GM12878 (cell line): Measurements from ENCODE around the gene UNC50. TPM values are rescaled to one million over a fixed set of nuclear protein-coding genes. Genes with fewer than 3 reads are reported as not detected.

Experiments
- LARP7 ChIP-seq: fragments of 450-650 bp; IDR thresholded peaks from 2 replicates; pipeline ENCODE4 v1.6.1; 2017; ENCODE audit warnings: mild to moderate bottlenecking
- POU2F2 ChIP-seq: IDR thresholded peaks from 3 replicates; pipeline ENCODE4 v1.6.1; 2011; ENCODE audit warnings: low read depth, mild to moderate bottlenecking, low read length, borderline replicate concordance
- SIN3A ChIP-seq: IDR thresholded peaks from 2 replicates; pipeline ENCODE4 v1.6.1; 2012; ENCODE audit warnings: low read depth, low read length, improper control_type of control experiment
- SPI1 ChIP-seq: IDR thresholded peaks from 2 replicates; pipeline ENCODE4 v1.6.1; 2011; ENCODE audit warnings: low read depth, mild to moderate bottlenecking, low read length, moderate library complexity, borderline replicate concordance; ENCODE audit not compliant: insufficient read depth
- SRF ChIP-seq, 2 experiments: IDR thresholded peaks; 2 replicates each; pipeline ENCODE4 v1.6.1; 2011; ENCODE audit warnings: low read depth in 2 of 2, low read length in 2 of 2, mild to moderate bottlenecking in 1 of 2, moderate library complexity in 1 of 2
- polyA plus RNA-seq, 11 experiments: library from polyadenylated mRNA; depleted of rRNA in 4 of 11; unstranded in 6 of 11; stranded (reverse) in 5 of 11; fragments of >200 nt; fragmentation: Nextera tagmentation in 4 of 11; fragmentation: Illumina TruSeq in 1 of 11; extraction: Ambion mirVana in 4 of 11; extraction: Trizol in 1 of 11; gene quantifications; 1 replicate in 1 of 11; 2 replicates in 10 of 11; pipeline versions ENCODE4 v1.2.1 to v1.2.3, GENCODE V29; 2011 to 2016; ENCODE audit warnings: inconsistent platforms in 2 of 11, missing spikeins in 2 of 11, low read depth in 1 of 11
- total RNA-seq, 4 experiments: library from RNA; depleted of rRNA in 3 of 4; stranded (reverse); fragments of >200 nt in 3 of 4; fragmentation: Illumina TruSeq in 1 of 4; extraction: Trizol in 1 of 4; gene quantifications; 2 replicates each; pipeline versions ENCODE4 v1.2.1 to v1.2.3, GENCODE V29; 2013 to 2021
- TF ChIP-seq, protein P1 (sequence below): fragments of 450-650 bp; IDR thresholded peaks from 2 replicates; pipeline ENCODE4 v1.6.1; 2017; ENCODE audit warnings: mild to moderate bottlenecking, moderate library complexity
- TF ChIP-seq, protein P2 (sequence below): IDR thresholded peaks from 2 replicates; pipeline ENCODE4 v1.6.1; 2012; ENCODE audit warnings: mild to moderate bottlenecking, low read depth, low read length
- TF ChIP-seq, protein P3 (sequence below): fragments of 450-650 bp; IDR thresholded peaks from 2 replicates; pipeline ENCODE4 v1.6.1; 2017; ENCODE audit warnings: mild to moderate bottlenecking, moderate library complexity

UNC50 gene
- total and polyA plus RNA-seq, 10 of the 15 experiments (the other 5 are each of a cell fraction or from before 2014, with no cell fraction given), result 25.5 to 76.3 (median 37.8) TPM

DNA sequence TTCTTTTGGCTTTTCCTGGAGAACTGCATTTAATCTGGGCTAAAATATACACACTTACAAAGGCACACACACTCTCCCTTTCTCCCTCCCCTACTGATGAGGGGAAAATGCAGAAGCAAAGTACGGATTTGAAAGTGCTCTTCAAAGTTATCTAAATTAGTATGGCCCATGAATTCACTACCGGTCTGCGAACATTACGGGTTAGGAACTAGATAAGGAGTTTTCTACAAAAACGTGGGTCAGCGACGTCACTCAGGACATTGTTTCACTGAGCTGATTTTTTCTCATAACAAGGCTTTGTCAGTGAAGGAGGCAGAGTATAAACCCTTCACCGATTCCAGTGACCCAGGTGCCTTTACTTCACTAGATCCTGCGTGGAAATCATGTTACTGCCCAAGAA, 47.4 kb upstream of the UNC50 start (continued):
- TF ChIP-seq, protein P1, sequence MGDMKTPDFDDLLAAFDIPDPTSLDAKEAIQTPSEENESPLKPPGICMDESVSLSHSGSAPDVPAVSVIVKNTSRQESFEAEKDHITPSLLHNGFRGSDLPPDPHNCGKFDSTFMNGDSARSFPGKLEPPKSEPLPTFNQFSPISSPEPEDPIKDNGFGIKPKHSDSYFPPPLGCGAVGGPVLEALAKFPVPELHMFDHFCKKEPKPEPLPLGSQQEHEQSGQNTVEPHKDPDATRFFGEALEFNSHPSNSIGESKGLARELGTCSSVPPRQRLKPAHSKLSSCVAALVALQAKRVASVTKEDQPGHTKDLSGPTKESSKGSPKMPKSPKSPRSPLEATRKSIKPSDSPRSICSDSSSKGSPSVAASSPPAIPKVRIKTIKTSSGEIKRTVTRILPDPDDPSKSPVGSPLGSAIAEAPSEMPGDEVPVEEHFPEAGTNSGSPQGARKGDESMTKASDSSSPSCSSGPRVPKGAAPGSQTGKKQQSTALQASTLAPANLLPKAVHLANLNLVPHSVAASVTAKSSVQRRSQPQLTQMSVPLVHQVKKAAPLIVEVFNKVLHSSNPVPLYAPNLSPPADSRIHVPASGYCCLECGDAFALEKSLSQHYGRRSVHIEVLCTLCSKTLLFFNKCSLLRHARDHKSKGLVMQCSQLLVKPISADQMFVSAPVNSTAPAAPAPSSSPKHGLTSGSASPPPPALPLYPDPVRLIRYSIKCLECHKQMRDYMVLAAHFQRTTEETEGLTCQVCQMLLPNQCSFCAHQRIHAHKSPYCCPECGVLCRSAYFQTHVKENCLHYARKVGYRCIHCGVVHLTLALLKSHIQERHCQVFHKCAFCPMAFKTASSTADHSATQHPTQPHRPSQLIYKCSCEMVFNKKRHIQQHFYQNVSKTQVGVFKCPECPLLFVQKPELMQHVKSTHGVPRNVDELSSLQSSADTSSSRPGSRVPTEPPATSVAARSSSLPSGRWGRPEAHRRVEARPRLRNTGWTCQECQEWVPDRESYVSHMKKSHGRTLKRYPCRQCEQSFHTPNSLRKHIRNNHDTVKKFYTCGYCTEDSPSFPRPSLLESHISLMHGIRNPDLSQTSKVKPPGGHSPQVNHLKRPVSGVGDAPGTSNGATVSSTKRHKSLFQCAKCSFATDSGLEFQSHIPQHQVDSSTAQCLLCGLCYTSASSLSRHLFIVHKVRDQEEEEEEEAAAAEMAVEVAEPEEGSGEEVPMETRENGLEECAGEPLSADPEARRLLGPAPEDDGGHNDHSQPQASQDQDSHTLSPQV, result no peak
- TF ChIP-seq SRF (IDR thresholded peaks at IDR 0.05; ENCODE audit: low read depth in 2 of 2, low read length in 2 of 2) (no peak), LARP7 (no peak), SPI1 (no peak), SIN3A (no peak), POU2F2 (no peak)
- TF ChIP-seq, protein P2, sequence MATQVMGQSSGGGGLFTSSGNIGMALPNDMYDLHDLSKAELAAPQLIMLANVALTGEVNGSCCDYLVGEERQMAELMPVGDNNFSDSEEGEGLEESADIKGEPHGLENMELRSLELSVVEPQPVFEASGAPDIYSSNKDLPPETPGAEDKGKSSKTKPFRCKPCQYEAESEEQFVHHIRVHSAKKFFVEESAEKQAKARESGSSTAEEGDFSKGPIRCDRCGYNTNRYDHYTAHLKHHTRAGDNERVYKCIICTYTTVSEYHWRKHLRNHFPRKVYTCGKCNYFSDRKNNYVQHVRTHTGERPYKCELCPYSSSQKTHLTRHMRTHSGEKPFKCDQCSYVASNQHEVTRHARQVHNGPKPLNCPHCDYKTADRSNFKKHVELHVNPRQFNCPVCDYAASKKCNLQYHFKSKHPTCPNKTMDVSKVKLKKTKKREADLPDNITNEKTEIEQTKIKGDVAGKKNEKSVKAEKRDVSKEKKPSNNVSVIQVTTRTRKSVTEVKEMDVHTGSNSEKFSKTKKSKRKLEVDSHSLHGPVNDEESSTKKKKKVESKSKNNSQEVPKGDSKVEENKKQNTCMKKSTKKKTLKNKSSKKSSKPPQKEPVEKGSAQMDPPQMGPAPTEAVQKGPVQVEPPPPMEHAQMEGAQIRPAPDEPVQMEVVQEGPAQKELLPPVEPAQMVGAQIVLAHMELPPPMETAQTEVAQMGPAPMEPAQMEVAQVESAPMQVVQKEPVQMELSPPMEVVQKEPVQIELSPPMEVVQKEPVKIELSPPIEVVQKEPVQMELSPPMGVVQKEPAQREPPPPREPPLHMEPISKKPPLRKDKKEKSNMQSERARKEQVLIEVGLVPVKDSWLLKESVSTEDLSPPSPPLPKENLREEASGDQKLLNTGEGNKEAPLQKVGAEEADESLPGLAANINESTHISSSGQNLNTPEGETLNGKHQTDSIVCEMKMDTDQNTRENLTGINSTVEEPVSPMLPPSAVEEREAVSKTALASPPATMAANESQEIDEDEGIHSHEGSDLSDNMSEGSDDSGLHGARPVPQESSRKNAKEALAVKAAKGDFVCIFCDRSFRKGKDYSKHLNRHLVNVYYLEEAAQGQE, result no peak
- TF ChIP-seq, protein P3, sequence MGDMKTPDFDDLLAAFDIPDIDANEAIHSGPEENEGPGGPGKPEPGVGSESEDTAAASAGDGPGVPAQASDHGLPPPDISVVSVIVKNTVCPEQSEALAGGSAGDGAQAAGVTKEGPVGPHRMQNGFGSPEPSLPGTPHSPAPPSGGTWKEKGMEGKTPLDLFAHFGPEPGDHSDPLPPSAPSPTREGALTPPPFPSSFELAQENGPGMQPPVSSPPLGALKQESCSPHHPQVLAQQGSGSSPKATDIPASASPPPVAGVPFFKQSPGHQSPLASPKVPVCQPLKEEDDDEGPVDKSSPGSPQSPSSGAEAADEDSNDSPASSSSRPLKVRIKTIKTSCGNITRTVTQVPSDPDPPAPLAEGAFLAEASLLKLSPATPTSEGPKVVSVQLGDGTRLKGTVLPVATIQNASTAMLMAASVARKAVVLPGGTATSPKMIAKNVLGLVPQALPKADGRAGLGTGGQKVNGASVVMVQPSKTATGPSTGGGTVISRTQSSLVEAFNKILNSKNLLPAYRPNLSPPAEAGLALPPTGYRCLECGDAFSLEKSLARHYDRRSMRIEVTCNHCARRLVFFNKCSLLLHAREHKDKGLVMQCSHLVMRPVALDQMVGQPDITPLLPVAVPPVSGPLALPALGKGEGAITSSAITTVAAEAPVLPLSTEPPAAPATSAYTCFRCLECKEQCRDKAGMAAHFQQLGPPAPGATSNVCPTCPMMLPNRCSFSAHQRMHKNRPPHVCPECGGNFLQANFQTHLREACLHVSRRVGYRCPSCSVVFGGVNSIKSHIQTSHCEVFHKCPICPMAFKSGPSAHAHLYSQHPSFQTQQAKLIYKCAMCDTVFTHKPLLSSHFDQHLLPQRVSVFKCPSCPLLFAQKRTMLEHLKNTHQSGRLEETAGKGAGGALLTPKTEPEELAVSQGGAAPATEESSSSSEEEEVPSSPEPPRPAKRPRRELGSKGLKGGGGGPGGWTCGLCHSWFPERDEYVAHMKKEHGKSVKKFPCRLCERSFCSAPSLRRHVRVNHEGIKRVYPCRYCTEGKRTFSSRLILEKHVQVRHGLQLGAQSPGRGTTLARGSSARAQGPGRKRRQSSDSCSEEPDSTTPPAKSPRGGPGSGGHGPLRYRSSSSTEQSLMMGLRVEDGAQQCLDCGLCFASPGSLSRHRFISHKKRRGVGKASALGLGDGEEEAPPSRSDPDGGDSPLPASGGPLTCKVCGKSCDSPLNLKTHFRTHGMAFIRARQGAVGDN, result no peak
- TF ChIP-seq, all 136 proteins: peak for 0
